SK-N-SH (cell line): ENCODE results near the gene XRN2. TPM values are rescaled to one million over a fixed set of nuclear protein-coding genes. Genes with fewer than 3 reads are reported as not detected.

ENCODE experiments used
- CTCF ChIA-PET: fragments of 300-600, 350-600 bp; formaldehyde crosslinking; extraction: SDS; loops from one replicate; lab custom pipeline; 2021; lab: Yijun Ruan, JAX
- POLR2A ChIA-PET: fragments of 350-600 bp; sonication (Branson Sonifier 250); formaldehyde crosslinking; extraction: SDS; loops from one replicate; lab custom pipeline; 2020; ENCODE audit warnings: antibody characterized with exemption, inconsistent platforms; lab: Yijun Ruan, JAX
- DNase-seq: peaks from one replicate; pipeline ENCODE4 v3.0.0; 2012
- H2AFZ ChIP-seq: fragments of 200-600 bp; sonication (generic); 2 replicates; pipeline ENCODE4 v1.8.1; 2016; ENCODE audit warnings: antibody characterized with exemption, mild to moderate bottlenecking, low read depth
- H3F3A ChIP-seq: fragments of 200-600 bp; sonication (generic); replicated peaks from 2 replicates; pipeline ENCODE3; 2016; ENCODE audit warnings: antibody characterized with exemption, mild to moderate bottlenecking; ENCODE audit not compliant: insufficient read depth
- H3K27ac ChIP-seq, 2 experiments: fragments of 200-500 bp in 1 of 2; fragments of 200-600 bp in 1 of 2; sonication (Bioruptor generic) in 1 of 2; sonication (generic), shearing (Covaris generic) in 1 of 2; 2 replicates each; pipeline versions ENCODE4 v1.5.1 to v1.6.1; 2014 to 2016; ENCODE audit warnings: low read depth in 2 of 2, inconsistent platforms in 1 of 2, low read length in 1 of 2, mild to moderate bottlenecking in 1 of 2, mixed read lengths in 1 of 2
- H3K27me3 ChIP-seq: fragments of 200-600 bp; sonication (generic), shearing (Covaris generic); 2 replicates; pipeline ENCODE4 v1.6.1; 2016; ENCODE audit warnings: mixed run types; ENCODE audit not compliant: insufficient read depth
- H3K36me3 ChIP-seq, 2 experiments: fragments of 200-500 bp in 1 of 2; fragments of 200-600 bp in 1 of 2; sonication (Bioruptor generic) in 1 of 2; sonication (generic) in 1 of 2; replicated peaks in 1 of 2; 2 replicates each; pipeline versions ENCODE3 to v1.5.1; 2014 to 2016; ENCODE audit warnings: low read length in 1 of 2, mild to moderate bottlenecking in 1 of 2; ENCODE audit not compliant: insufficient read depth in 2 of 2, control insufficient read depth in 1 of 2
- H3K4me1 ChIP-seq, 2 experiments: fragments of 200-500 bp in 1 of 2; fragments of 200-600 bp in 1 of 2; sonication (Bioruptor generic) in 1 of 2; sonication (generic), shearing (Covaris generic) in 1 of 2; 2 replicates each; pipeline versions ENCODE4 v1.5.1 to v1.6.1; 2014 to 2016; ENCODE audit warnings: low read depth in 1 of 2, low read length in 1 of 2, mixed run types in 1 of 2; ENCODE audit not compliant: insufficient read depth in 2 of 2, control insufficient read depth in 1 of 2
- H3K4me2 ChIP-seq: fragments of 200-600 bp; sonication (generic), shearing (Covaris generic); 2 replicates; pipeline ENCODE4 v1.6.1; 2017; ENCODE audit warnings: mixed run types
- H3K4me3 ChIP-seq, 2 experiments: fragments of 200-500 bp in 1 of 2; fragments of 200-600 bp in 1 of 2; sonication (Bioruptor generic) in 1 of 2; sonication (generic), shearing (Covaris generic) in 1 of 2; 2 replicates each; pipeline versions ENCODE4 v1.5.1 to v1.8.1; 2014 to 2016; ENCODE audit warnings: low read depth in 2 of 2, inconsistent platforms in 1 of 2, low read length in 1 of 2, mild to moderate bottlenecking in 1 of 2, mixed read lengths in 1 of 2, moderate library complexity in 1 of 2
- H3K79me2 ChIP-seq: fragments of 200-600 bp; sonication (generic); 2 replicates; pipeline ENCODE4 v1.8.1; 2017; ENCODE audit warnings: mild to moderate bottlenecking; ENCODE audit not compliant: insufficient read depth
- H3K9ac ChIP-seq: fragments of 200-600 bp; sonication (generic); 2 replicates; pipeline ENCODE4 v1.6.1; 2017; ENCODE audit warnings: mixed run types
- H3K9me2 ChIP-seq: fragments of 200-600 bp; sonication (generic); 2 replicates; pipeline ENCODE4 v1.6.1; 2017; ENCODE audit warnings: mixed run types
- H3K9me3 ChIP-seq: fragments of 200-600 bp; sonication (generic); 2 replicates; pipeline ENCODE4 v1.6.1; 2017; ENCODE audit warnings: mixed run types, mild to moderate bottlenecking, moderate library complexity
- H4K20me1 ChIP-seq: fragments of 200-600 bp; sonication (generic); 2 replicates; pipeline ENCODE4 v1.6.1; 2017; ENCODE audit warnings: mild to moderate bottlenecking, mixed run types; ENCODE audit not compliant: insufficient read depth
- CHD2 ChIP-seq: fragments of 150-350 bp; IDR thresholded peaks from 2 replicates; pipeline ENCODE4 v1.6.1; 2018; ENCODE audit warnings: low read length; ENCODE audit not compliant: partially characterized antibody
- ELF1 ChIP-seq: IDR thresholded peaks from 2 replicates; pipeline ENCODE4 v1.4.0; 2012
- EP300 ChIP-seq, 2 experiments: IDR thresholded peaks; 2 replicates each; pipeline versions ENCODE4 v1.4.0 to v1.6.1; 2012; ENCODE audit warnings: borderline replicate concordance in 1 of 2, low read depth in 1 of 2, low read length in 1 of 2
- FOSL2 ChIP-seq: IDR thresholded peaks from 2 replicates; pipeline ENCODE4 v1.4.0; 2012; ENCODE audit warnings: low read depth, mild to moderate bottlenecking, moderate library complexity, borderline replicate concordance
- FOXJ3 ChIP-seq: sonication (generic); formaldehyde crosslinking; IDR thresholded peaks from 2 replicates; pipeline ENCODE4 v1.5.1; 2020; ENCODE audit warnings: mild to moderate bottlenecking, missing genetic modification reagents
- FOXM1 ChIP-seq: IDR thresholded peaks from 2 replicates; pipeline ENCODE4 v1.4.0; 2012; ENCODE audit warnings: low read depth, mild to moderate bottlenecking
- GATA2 ChIP-seq: sonication (generic); formaldehyde crosslinking; IDR thresholded peaks from 2 replicates; pipeline ENCODE4 v1.5.0; 2020; ENCODE audit warnings: mild to moderate bottlenecking, missing genetic modification reagents
- IRF3 ChIP-seq: fragments of 150-350 bp; IDR thresholded peaks from 2 replicates; pipeline ENCODE4 v1.6.1; 2016; ENCODE audit warnings: mild to moderate bottlenecking, low read depth, low read length
- JUND ChIP-seq: IDR thresholded peaks from 2 replicates; pipeline ENCODE4 v1.4.0; 2012
- MXI1 ChIP-seq: IDR thresholded peaks from 2 replicates; pipeline ENCODE4 v1.6.1; 2012; ENCODE audit warnings: mild to moderate bottlenecking, low read depth, low read length, improper control_type of control experiment
- NFIC ChIP-seq: IDR thresholded peaks from 2 replicates; pipeline ENCODE4 v1.4.0; 2012; ENCODE audit warnings: borderline replicate concordance
- NRF1 ChIP-seq: IDR thresholded peaks from 2 replicates; pipeline ENCODE4 v1.6.1; 2012; ENCODE audit warnings: low read depth, mild to moderate bottlenecking, low read length
- PBX3 ChIP-seq: IDR thresholded peaks from 2 replicates; pipeline ENCODE4; 2012
- POLR2AphosphoS5 ChIP-seq: IDR thresholded peaks from 2 replicates; pipeline ENCODE4 v1.6.1; 2012; ENCODE audit warnings: low read depth, low read length
- REST ChIP-seq: IDR thresholded peaks from 2 replicates; pipeline ENCODE4 v1.6.1; 2012; ENCODE audit warnings: mild to moderate bottlenecking, low read depth, low read length, moderate library complexity
- RFX5 ChIP-seq: IDR thresholded peaks from 2 replicates; pipeline ENCODE4 v1.6.1; 2012; ENCODE audit warnings: mild to moderate bottlenecking, improper control_type of control experiment, low read length
- USF1 ChIP-seq: IDR thresholded peaks from 2 replicates; pipeline ENCODE4 v1.4.0; 2012; ENCODE audit warnings: low read depth, borderline replicate concordance
- USF2 ChIP-seq: fragments of 150-350 bp; IDR thresholded peaks from 2 replicates; pipeline ENCODE4 v1.6.1; 2017; ENCODE audit warnings: antibody characterized with exemption, low read length, low read depth, borderline replicate concordance
- WGBS: methylation state at CpG from one replicate; pipeline ENCODE4 v1.1.6; 2017; ENCODE audit warnings: low lambda C conversion rate; 5-methylcytosine and 5-hydroxymethylcytosine counted together
- polyA plus RNA-seq, 3 experiments: library from polyadenylated mRNA; depleted of rRNA; stranded (reverse); fragments of >200 nt; gene quantifications; 2 replicates each; pipeline ENCODE4 v1.2.3, GENCODE V29; 2012

XRN2 gene
- polyA plus RNA-seq, 1 of the 3 experiments (the other 2 are of a cell fraction), result 44.5 TPM

- H3K9me3 ChIP-seq, result no peaks in the 10 kb centered on the region
- H3K27ac ChIP-seq, result no peak overlapping the region
- no peak overlapping the region for H3K4me2 ChIP-seq
- H4K20me1 ChIP-seq, result peaks cover 11% of the 10 kb centered on the region
- no peak overlapping the region for H3K4me3 ChIP-seq
- no peaks in the 10 kb centered on the region for H3K27me3 ChIP-seq
- H2AFZ ChIP-seq, result no peak overlapping the region
- 0 out of 2 replicates have a peak, but pooled peaks cover 3% of the 10 kb centered on the region for H3K9me2 ChIP-seq
- H3K36me3 ChIP-seq, result peaks cover 27 to 67% of the 10 kb centered on the region in 2 experiments
- DNase-seq, result no peak
- ChIA-PET POLR2A (no interaction called here), CTCF (no interaction called here)
- 82% methylated on average over 1 of the region's 1 CpG for WGBS
- TF ChIP-seq GATA2 (CRISPR knock-in tag) (no peak), FOSL2 (no peak), MXI1 (no peak), CHD2 (no peak), REST (no peak), JUND (no peak), RFX5 (no peak), FOXM1 (no peak), USF2 (no peak), POLR2AphosphoS5 (no peak), EP300 (IDR thresholded peaks at IDR 0.05; ENCODE audit: borderline replicate concordance in 1 of 2, low read depth in 1 of 2, low read length in 1 of 2) (no peak), PBX3 (no peak), USF1 (no peak), NRF1 (no peak), FOXJ3 (no peak), ELF1 (no peak), NFIC (no peak), IRF3 (no peak)
- TF ChIP-seq, all 33 proteins: peak for 0
- H3K4me1 ChIP-seq, result no peaks in the 10 kb centered on the region; a peak in 1 of 4 replicates
- H3K9ac ChIP-seq, result no peak overlapping the region
- peaks cover 4% of the 10 kb centered on the region for H3F3A ChIP-seq
- H3K79me2 ChIP-seq, result peaks cover 70% of the 10 kb centered on the region; the same call in 1 of the 2 replicates
Measured at GRCh38 chr20:21373436-21373835, 70.3 kb downstream of the XRN2 start.
